Smooth muscle cell (in vitro differentiated cells): ENCODE measurements around the gene NAGA. TPM values are rescaled to one million over a fixed set of nuclear protein-coding genes. Genes with fewer than 3 reads are reported as not detected.

Source experiments
- DNase-seq: peaks from one replicate; lab custom pipeline; 2025; ENCODE audit not compliant: unreplicated experiment; lab: John Stamatoyannopoulos, UW
- H2AFZ ChIP-seq: fragments of 200-600 bp; sonication (generic); 2 replicates; pipeline ENCODE4 v1.6.0; 2016; ENCODE audit warnings: antibody characterized with exemption, low read depth, mild to moderate bottlenecking
- H3F3A ChIP-seq: fragments of 200-600 bp; sonication (generic); 2 replicates; pipeline ENCODE4 v1.6.0; 2017; ENCODE audit warnings: antibody characterized with exemption, low read depth
- H3K27ac ChIP-seq: fragments of 200-600 bp; sonication (generic); 2 replicates; pipeline ENCODE4 v1.5.1; 2016; ENCODE audit warnings: low read depth, mild to moderate bottlenecking
- H3K27me3 ChIP-seq: fragments of 200-600 bp; sonication (generic); 2 replicates; pipeline ENCODE4 v1.6.1; 2016; ENCODE audit warnings: low read depth, mild to moderate bottlenecking
- H3K36me3 ChIP-seq: fragments of 200-600 bp; sonication (generic); 2 replicates; pipeline ENCODE4 v1.5.1; 2016; ENCODE audit warnings: low read depth
- H3K4me1 ChIP-seq: fragments of 200-600 bp; sonication (generic); 2 replicates; pipeline ENCODE4 v1.5.1; 2016; ENCODE audit warnings: low read depth
- H3K4me2 ChIP-seq: fragments of 200-600 bp; sonication (generic); 2 replicates; pipeline ENCODE4 v1.6.0; 2016; ENCODE audit warnings: mild to moderate bottlenecking
- H3K4me3 ChIP-seq: fragments of 200-600 bp; sonication (generic); 2 replicates; pipeline ENCODE4 v1.5.1; 2016; ENCODE audit warnings: mild to moderate bottlenecking
- H3K79me2 ChIP-seq: fragments of 200-600 bp; sonication (generic); 2 replicates; pipeline ENCODE4 v1.6.0; 2016; ENCODE audit warnings: low read depth, mild to moderate bottlenecking
- H3K9ac ChIP-seq: fragments of 200-600 bp; sonication (generic); 2 replicates; pipeline ENCODE4 v1.6.0; 2016; ENCODE audit warnings: low read depth
- H3K9me3 ChIP-seq: fragments of 200-600 bp; sonication (generic); replicated peaks from 2 replicates; pipeline ENCODE4 v1.5.1; 2016; ENCODE audit warnings: low read depth
- H4K20me1 ChIP-seq: fragments of 200-600 bp; sonication (generic); 2 replicates; pipeline ENCODE4 v1.6.0; 2016; ENCODE audit warnings: low read depth
- CTCF ChIP-seq: fragments of 200-600 bp; sonication (generic); IDR thresholded peaks from 2 replicates; pipeline ENCODE4 v1.5.1; 2017; ENCODE audit warnings: borderline replicate concordance, mild to moderate bottlenecking, antibody characterized with exemption; ENCODE audit not compliant: insufficient read depth, poor library complexity, severe bottlenecking
- WGBS: methylation state at CpG from one replicate; pipeline ENCODE4 v1.1.7; 2016; ENCODE audit warnings: low lambda C conversion rate; 5-methylcytosine and 5-hydroxymethylcytosine counted together
- polyA plus RNA-seq: library from polyadenylated mRNA; unstranded; fragments of >200 nt; fragmentation: Nextera tagmentation; extraction: Ambion mirVana; gene quantifications from 2 replicates; pipeline ENCODE4 v1.2.1, GENCODE V29; 2016
- total RNA-seq: library from RNA; depleted of rRNA; stranded (reverse); fragments of >200 nt; gene quantifications from 2 replicates; pipeline ENCODE4 v1.2.3, GENCODE V29; 2014

NAGA gene
- total and polyA plus RNA-seq, 2 experiments from 2014 or later, result 35.0 to 36.1 TPM

DNA sequence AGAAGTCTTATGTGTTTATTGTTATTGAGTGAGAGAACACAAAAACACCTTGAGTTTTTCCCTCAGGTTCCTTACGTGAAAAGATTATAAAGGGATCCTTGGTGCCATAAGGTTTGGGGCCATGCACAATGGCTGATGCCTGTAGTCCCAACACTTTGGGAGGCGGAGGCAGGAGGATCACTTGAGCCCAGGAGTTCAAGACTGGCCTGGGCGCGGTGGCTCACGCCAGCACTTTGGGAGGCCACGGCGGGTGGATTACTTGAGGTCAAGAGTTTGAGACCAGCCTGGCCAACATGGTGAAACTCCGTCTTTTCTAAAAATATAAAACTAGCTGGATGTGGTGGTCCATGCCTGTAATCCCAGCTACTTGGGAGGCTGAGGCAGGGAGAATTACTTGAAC lies 14.3 kb upstream of the NAGA start:
- Histone ChIP-seq H3K27me3 (no peaks in the 10 kb centered on the region), H3K27ac (no peak overlapping the region), H3K9ac (no peak overlapping the region), H3K79me2 (peaks cover 46% of the 10 kb centered on the region), H3K36me3 (no peaks in the 10 kb centered on the region), H2AFZ (no peak overlapping the region), H3K9me3 (no peaks in the 10 kb centered on the region), H3K4me2 (no peak overlapping the region), H4K20me1 (peaks cover 17% of the 10 kb centered on the region), H3F3A (peaks cover 13% of the 10 kb centered on the region), H3K4me3 (no peak overlapping the region), H3K4me1 (peaks cover 9% of the 10 kb centered on the region)
- TF ChIP-seq CTCF, result no peak
- WGBS, result over 99% methylated on average over 8 of the region's 8 CpGs
- no peak for DNase-seq

DNA sequence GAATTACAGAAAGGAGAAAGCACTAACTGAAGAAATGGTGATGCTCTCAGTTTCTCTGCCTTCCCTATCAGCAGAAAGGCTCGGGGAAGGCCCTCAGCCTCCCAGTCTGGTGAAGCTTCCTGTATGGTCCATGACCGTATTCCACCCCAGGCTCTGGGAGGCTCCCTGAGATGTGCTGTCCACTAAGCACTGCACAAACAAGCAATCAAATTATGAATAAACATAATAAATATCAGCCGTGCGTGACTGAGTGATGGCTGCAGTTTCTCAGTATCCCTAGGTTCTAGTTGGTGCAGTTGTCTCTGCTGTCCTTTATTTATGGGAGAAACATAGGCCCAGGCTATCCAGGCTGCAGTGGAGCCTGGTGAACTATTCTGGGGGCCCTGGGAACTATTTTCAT lies 12.5 kb upstream of the NAGA start:
- peaks cover 19% of the 10 kb centered on the region for H3F3A ChIP-seq
- peaks cover 12% of the 10 kb centered on the region for H3K4me1 ChIP-seq
- WGBS, result 93% methylated on average over 4 of the region's 4 CpGs
- no peak for TF ChIP-seq CTCF
- H3K9ac ChIP-seq, result no peak overlapping the region
- no peak overlapping the region for H3K4me2 ChIP-seq
- no peaks in the 10 kb centered on the region for H3K27me3 ChIP-seq
- peaks cover 9% of the 10 kb centered on the region for H4K20me1 ChIP-seq
- H2AFZ ChIP-seq, result no peak overlapping the region
- DNase-seq, result no peak
- H3K79me2 ChIP-seq, result peaks cover 30% of the 10 kb centered on the region
- H3K9me3 ChIP-seq, result no peaks in the 10 kb centered on the region
- no peak overlapping the region for H3K4me3 ChIP-seq
- no peaks in the 10 kb centered on the region for H3K36me3 ChIP-seq
- H3K27ac ChIP-seq, result no peak overlapping the region

GRCh38 chr22:42080287-42080686 lies 9.7 kb upstream of the NAGA start:
- Histone ChIP-seq H3K27me3 (no peaks in the 10 kb centered on the region), H3F3A (peaks cover 15% of the 10 kb centered on the region), H3K79me2 (peaks cover 19% of the 10 kb centered on the region), H2AFZ (peak overlapping the region; percentile 74), H3K9ac (peak overlapping the region; percentile 89), H3K27ac (peak overlapping the region; percentile 98), H3K4me3 (peak overlapping the region; percentile 69), H3K9me3 (no peaks in the 10 kb centered on the region), H3K36me3 (no peaks in the 10 kb centered on the region), H3K4me2 (peak overlapping the region; percentile 91), H3K4me1 (peaks cover 12% of the 10 kb centered on the region), H4K20me1 (no peaks in the 10 kb centered on the region)
- no peak for DNase-seq
- 8% methylated on average over 14 of the region's 14 CpGs for WGBS
- no peak for TF ChIP-seq CTCF
